HCT116 (cell line): ENCODE results near the gene TMEFF2. TPM values are rescaled to one million over a fixed set of nuclear protein-coding genes. Genes with fewer than 3 reads are reported as not detected.

Experiments used
- ATAC-seq: fragments of 200-7000 bp; cut with Tn5 transposase; 2 replicates; pipeline ENCODE4 v1.9.1; 2020; ENCODE audit warnings: mild to moderate bottlenecking, moderate library complexity
- BruUV-seq: library from RNA; stranded (reverse); fragments of 400-500 nt; replicated peaks from 2 replicates; lab custom pipeline; 2021; lab: Mats Ljungman, UMichigan
- CTCF ChIA-PET: fragments of 300-600 bp; sonication (Branson Sonifier 250); formaldehyde crosslinking; loops from one replicate; lab custom pipeline; 2021; ENCODE audit warnings: antibody characterized with exemption; lab: Charles Lee
- POLR2A ChIA-PET: fragments of 300-600, 350-600 bp; sonication (Branson Sonifier 250); formaldehyde crosslinking; loops from one replicate; lab custom pipeline; 2021; ENCODE audit warnings: antibody characterized with exemption; lab: Charles Lee
- RAD21 ChIA-PET, 2 experiments: fragments of 300-600 bp; sonication (Branson Sonifier 250); formaldehyde crosslinking; loops; one replicate each; lab custom pipeline; 2023; ENCODE audit warnings: low total read pairs in 2 of 2; ENCODE audit not compliant: uncharacterized antibody in 2 of 2, unreplicated experiment in 2 of 2, low non-redundant PET in 1 of 2; lab: Charles Lee
- DNase-seq: peaks from one replicate; pipeline ENCODE4 v3.0.0-alpha.2; 2010; ENCODE audit warnings: low read depth, low spot score
- H2AFZ ChIP-seq: fragments of 200-600 bp; shearing (Covaris generic), sonication (generic); 2 replicates; pipeline ENCODE4 v1.6.1; 2017; ENCODE audit warnings: low read depth, mixed run types, mixed read lengths, antibody characterized with exemption, low read length; ENCODE audit not compliant: poor library complexity, severe bottlenecking
- H3K27ac ChIP-seq: 2 replicates; pipeline ENCODE4 v1.5.1; 2012; ENCODE audit warnings: low read depth, low read length
- H3K27me3 ChIP-seq: fragments of 200-600 bp; sonication (generic); 2 replicates; pipeline ENCODE4 v1.6.1; 2016; ENCODE audit warnings: mixed run types, low read length, mixed read lengths; ENCODE audit not compliant: insufficient read depth
- H3K36me3 ChIP-seq, 2 experiments: fragments of 200-500 bp in 1 of 2; fragments of 200-600 bp in 1 of 2; sonication (Bioruptor generic) in 1 of 2; sonication (generic) in 1 of 2; 2 replicates each; pipeline versions ENCODE4 v1.5.1 to v1.6.1; 2014 to 2016; ENCODE audit warnings: low read length in 2 of 2, inconsistent platforms in 1 of 2, mixed read lengths in 1 of 2, mixed run types in 1 of 2; ENCODE audit not compliant: insufficient read depth in 2 of 2, control insufficient read depth in 1 of 2
- H3K4me1 ChIP-seq, 2 experiments: fragments of 200-600 bp in 1 of 2; sonication (generic) in 1 of 2; 2 replicates each; pipeline versions ENCODE4 v1.5.1 to v1.6.1; 2012 to 2017; ENCODE audit warnings: low read length in 2 of 2, inconsistent platforms in 1 of 2, mild to moderate bottlenecking in 1 of 2, mixed read lengths in 1 of 2, mixed run types in 1 of 2, moderate library complexity in 1 of 2; ENCODE audit not compliant: insufficient read depth in 2 of 2, control insufficient read depth in 1 of 2
- H3K4me2 ChIP-seq: fragments of 200-600 bp; sonication (generic); 2 replicates; pipeline ENCODE4 v1.6.1; 2017; ENCODE audit warnings: mixed run types, low read length, mixed read lengths
- H3K4me3 ChIP-seq, 2 experiments: fragments of 200-600 bp in 1 of 2; sonication (generic) in 1 of 2; replicated peaks in 1 of 2; 2 replicates each; pipeline ENCODE4 v1.5.1; 2011 to 2016; ENCODE audit warnings: low read length in 2 of 2, control low read depth in 1 of 2, low read depth in 1 of 2, mild to moderate bottlenecking in 1 of 2, mixed read lengths in 1 of 2, mixed run types in 1 of 2
- H3K79me2 ChIP-seq: fragments of 200-600 bp; sonication (generic); 2 replicates; pipeline ENCODE4 v1.6.1; 2017; ENCODE audit warnings: mild to moderate bottlenecking, mixed run types, low read length, moderate library complexity, mixed read lengths; ENCODE audit not compliant: insufficient read depth
- H3K9ac ChIP-seq: fragments of 200-600 bp; sonication (generic); 2 replicates; pipeline ENCODE4 v1.6.1; 2016; ENCODE audit warnings: low read length, mixed read lengths
- H3K9me2 ChIP-seq: fragments of 200-600 bp; sonication (generic), shearing (Covaris generic); 2 replicates; pipeline ENCODE4 v1.6.1; 2017; ENCODE audit warnings: mixed run types, mild to moderate bottlenecking, moderate library complexity; ENCODE audit not compliant: insufficient read depth
- H3K9me3 ChIP-seq, 2 experiments: fragments of 200-500 bp in 1 of 2; fragments of 200-600 bp in 1 of 2; sonication (Bioruptor generic) in 1 of 2; sonication (generic) in 1 of 2; 2 replicates each; pipeline ENCODE4 v1.6.1; 2014 to 2017; ENCODE audit warnings: low read length in 2 of 2, mixed read lengths in 2 of 2, inconsistent platforms in 1 of 2, low read depth in 1 of 2, mild to moderate bottlenecking in 1 of 2, mixed run types in 1 of 2, moderate library complexity in 1 of 2; ENCODE audit not compliant: control insufficient read depth in 1 of 2, insufficient read depth in 1 of 2
- H4K20me1 ChIP-seq: fragments of 200-600 bp; sonication (generic), shearing (Covaris generic); 2 replicates; pipeline ENCODE4 v1.6.1; 2017; ENCODE audit warnings: mixed run types, mild to moderate bottlenecking, moderate library complexity; ENCODE audit not compliant: insufficient read depth
- ATF3 ChIP-seq: IDR thresholded peaks from 2 replicates; pipeline ENCODE4 v1.6.1; 2012
- CEBPB ChIP-seq: IDR thresholded peaks from 2 replicates; pipeline ENCODE4 v1.6.1; 2012; ENCODE audit warnings: low read depth
- ELF1 ChIP-seq: IDR thresholded peaks from 2 replicates; pipeline ENCODE4 v1.6.1; 2012; ENCODE audit warnings: low read depth, borderline replicate concordance
- EZH2phosphoT487 ChIP-seq: fragments of 200-600 bp; IDR thresholded peaks from 2 replicates; pipeline ENCODE4 v1.6.1; 2018; ENCODE audit warnings: antibody characterized with exemption, borderline replicate concordance
- JUND ChIP-seq: IDR thresholded peaks from 2 replicates; pipeline ENCODE4 v1.6.1; 2012
- POLR2A ChIP-seq: IDR thresholded peaks from 2 replicates; pipeline ENCODE4 v1.7.0; 2011; ENCODE audit warnings: borderline replicate concordance; ENCODE audit not compliant: insufficient read depth, insufficient read length; ENCODE audit errors: extremely low read depth
- SIN3A ChIP-seq: IDR thresholded peaks from 2 replicates; pipeline ENCODE4 v1.6.1; 2012; ENCODE audit warnings: low read depth
- SRF ChIP-seq: IDR thresholded peaks from 2 replicates; pipeline ENCODE4 v1.6.1; 2012; ENCODE audit warnings: low read depth
- ZBTB33 ChIP-seq: IDR thresholded peaks from 2 replicates; pipeline ENCODE4 v1.6.1; 2011; ENCODE audit warnings: mild to moderate bottlenecking, low read length, moderate library complexity; ENCODE audit not compliant: insufficient replicate concordance; ENCODE audit errors: extremely low read depth
- ZNF274 ChIP-seq: fragments of 200-500 bp; sonication (Bioruptor generic); IDR thresholded peaks from 2 replicates; pipeline ENCODE4 v1.6.1; 2014; ENCODE audit warnings: mild to moderate bottlenecking, low read depth, low read length, inconsistent platforms
- intact Hi-C: fragments of 100-400 bp; cut with micrococcal nuclease; formaldehyde crosslinking; loops from 2 replicates; pipeline ENCODE4 v1.10.0; 2022
- total RNA-seq: library from RNA; stranded (reverse); gene quantifications from one replicate; pipeline ENCODE4 v1.2.1, GENCODE V29; 2021; ENCODE audit not compliant: unreplicated experiment

Gene TMEFF2
- total RNA-seq, 1 experiment from 2014 or later, result not detected

GRCh38 chr2:192157776-192158175 is 37.0 kb downstream of the TMEFF2 start:
- TF ChIP-seq ATF3, result no peak
- no peak for TF ChIP-seq EZH2phosphoT487
- TF ChIP-seq ELF1, result no peak
- TF ChIP-seq JUND, result no peak
- no peak for TF ChIP-seq ZNF274
- no peak for TF ChIP-seq SIN3A
- no peak for TF ChIP-seq SRF
- no peak for TF ChIP-seq CEBPB
- H3K27ac ChIP-seq, result no peak overlapping the region
- no peak for ATAC-seq
- ChIA-PET CTCF (interaction anchor here (1.1 kb wide), 1 partner anchor 345 kb away, joined by 4 read pairs; no protein-coding TSS in a partner anchor), POLR2A (no interaction called here), RAD21 (no interaction called here)
- H2AFZ ChIP-seq, result no peak overlapping the region
- no peaks in the 10 kb centered on the region for H3K9me2 ChIP-seq
- no TSS peak for BruUV-seq
- no peaks in the 10 kb centered on the region for H3K27me3 ChIP-seq
- no peak for DNase-seq
- H3K4me2 ChIP-seq, result no peak overlapping the region
- H3K4me1 ChIP-seq, result no peaks in the 10 kb centered on the region
- no peaks in the 10 kb centered on the region for H3K9me3 ChIP-seq
- H3K9ac ChIP-seq, result no peak overlapping the region
- intact Hi-C loops, result no loop called here
- H4K20me1 ChIP-seq, result no peaks in the 10 kb centered on the region
- H3K36me3 ChIP-seq, result no peaks in the 10 kb centered on the region
- no peak overlapping the region for H3K4me3 ChIP-seq
- H3K79me2 ChIP-seq, result no peaks in the 10 kb centered on the region

GRCh38 chr2:192155511-192156118 is 39.1 kb downstream of the TMEFF2 start:
- Histone ChIP-seq H3K4me2 (no peak overlapping the region), H3K79me2 (no peaks in the 10 kb centered on the region), H3K9ac (no peak overlapping the region), H3K9me2 (0 out of 2 replicates have a peak, but pooled peaks cover 8% of the 10 kb centered on the region), H3K4me3 (no peak overlapping the region), H2AFZ (no peak overlapping the region), H3K27ac (no peak overlapping the region), H4K20me1 (no peaks in the 10 kb centered on the region), H3K9me3 (no peaks in the 10 kb centered on the region), H3K4me1 (no peaks in the 10 kb centered on the region), H3K36me3 (no peaks in the 10 kb centered on the region), H3K27me3 (no peaks in the 10 kb centered on the region)
- RAD21 ChIA-PET, result no interaction called here
- POLR2A ChIA-PET, result no interaction called here
- no peak for DNase-seq
- ATAC-seq, result no peak
- CTCF ChIA-PET, result interaction anchor here (1.0 to 1.1 kb wide), 2 partner anchors 286 to 343 kb away, joined by 3 to 4 read pairs; no protein-coding TSS in a partner anchor
- TF ChIP-seq SRF (no peak), ZBTB33 (no peak), POLR2A (no peak), CEBPB (no peak), JUND (no peak)
- intact Hi-C loops, result no loop called here
- BruUV-seq, result no TSS peak
